Measurements from ENCODE around the gene EIF4E3. TPM values are rescaled to one million over a fixed set of nuclear protein-coding genes. Genes with fewer than 3 reads are reported as not detected.
A peak's percentile ranks its signal among the peaks of the same experiment; 100 is the strongest.

Gene EIF4E3
- total RNA-seq, 1 experiment from 2014 or later: 0.91 TPM

DNA sequence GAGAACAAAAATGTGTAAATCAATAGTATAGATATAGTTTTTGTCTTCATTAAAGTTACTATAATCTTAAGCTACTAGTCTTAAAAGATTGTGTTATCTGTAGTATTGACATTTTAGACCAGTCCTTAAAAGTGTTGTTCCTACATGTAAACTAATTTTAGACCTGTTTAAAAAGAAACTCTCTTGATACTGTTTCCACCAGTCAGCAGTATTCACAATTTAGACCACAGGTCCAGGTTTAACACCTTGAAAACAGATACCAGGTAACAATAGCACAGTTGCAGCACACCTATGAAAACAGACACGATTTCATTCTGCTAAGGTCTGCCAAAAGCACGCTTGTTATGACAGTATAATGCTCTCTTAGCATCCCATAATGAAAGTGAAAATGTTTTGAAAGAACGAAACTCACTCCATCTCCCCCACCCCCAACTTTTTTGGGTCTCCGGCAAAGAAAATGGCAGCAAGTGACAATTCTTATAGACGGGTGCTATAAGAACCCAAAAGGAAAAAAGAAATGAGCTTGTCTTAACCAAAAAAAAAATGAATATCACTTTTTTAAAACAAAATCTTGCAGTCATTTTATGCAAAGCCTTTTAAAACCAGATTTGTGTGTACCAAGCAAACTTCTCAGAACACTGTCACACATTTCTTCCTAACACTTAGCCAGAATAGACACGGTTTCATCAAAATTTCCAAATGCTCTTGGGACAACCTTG is 1.6 kb downstream of the EIF4E3 start:
- DNase-seq (ENCODE audit: low spot score): no peak

DNA sequence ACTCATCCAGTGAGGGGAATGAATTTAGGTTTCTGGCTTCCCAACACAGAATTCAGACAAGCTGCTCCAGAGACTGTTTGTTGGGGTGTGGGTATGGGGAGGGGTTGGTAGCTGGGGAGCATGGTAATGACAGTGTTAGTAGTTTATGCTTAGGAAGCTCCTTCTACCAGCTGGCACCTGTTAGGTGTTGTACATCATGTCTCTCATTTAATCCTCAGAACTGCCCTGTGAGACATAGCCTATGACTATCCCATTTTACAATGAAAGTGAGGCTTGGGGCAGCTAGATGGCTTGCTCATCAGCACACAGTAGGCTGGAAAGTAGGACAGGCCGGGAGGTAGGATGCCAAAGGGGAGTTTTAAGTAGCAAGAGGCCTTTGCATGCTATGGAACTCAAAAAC is 2.5 kb downstream of the EIF4E3 start:
- no peak for DNase-seq (ENCODE audit: low spot score)

DNA sequence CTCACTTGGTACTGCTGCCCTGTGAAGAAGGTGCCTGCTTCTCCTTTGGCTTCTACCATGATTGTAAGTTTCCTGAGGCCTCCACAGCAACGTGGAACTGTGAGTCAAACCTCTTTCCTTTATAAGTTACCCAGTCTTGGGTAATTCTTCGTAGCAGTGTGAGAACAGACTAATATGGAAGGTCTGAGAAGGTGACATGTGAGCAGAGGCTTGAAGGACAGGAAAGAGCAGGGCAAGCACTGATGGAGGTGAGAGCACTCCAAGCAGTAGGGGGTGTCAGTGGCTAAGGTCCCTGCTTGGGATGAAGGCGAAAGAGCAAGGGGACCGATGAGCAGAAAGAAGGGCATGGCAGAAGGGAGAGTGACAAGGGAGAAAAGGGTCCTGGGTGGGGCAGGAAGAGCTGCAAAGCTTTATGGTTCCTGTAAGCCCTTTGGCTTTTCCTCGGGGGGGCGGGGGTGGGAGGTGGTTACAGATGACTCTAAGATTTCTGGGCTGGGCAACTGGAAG is 3.5 kb downstream of the EIF4E3 start:
- no peak for DNase-seq (ENCODE audit: low spot score)

DNA sequence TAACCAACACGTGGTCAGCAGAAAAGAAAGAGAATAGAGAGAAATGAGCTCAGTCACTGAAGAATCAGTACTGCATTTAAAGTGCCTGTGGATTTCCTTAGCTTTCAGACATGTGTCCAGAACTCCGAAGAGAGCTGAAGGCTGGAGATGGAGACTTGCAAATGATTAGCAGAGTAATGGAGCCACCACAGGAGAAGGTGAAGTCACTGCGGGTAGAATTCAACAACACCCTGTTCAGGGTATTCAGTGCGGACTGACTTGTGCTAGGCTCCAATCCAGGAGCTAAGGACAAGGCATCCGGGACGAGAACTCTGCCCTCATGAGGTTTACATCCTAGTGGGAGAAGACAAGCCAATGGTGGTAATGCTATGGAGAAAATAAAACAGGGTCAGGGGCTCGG is 4.2 kb downstream of the EIF4E3 start:
- no peak for DNase-seq (ENCODE audit: low spot score)

DNA sequence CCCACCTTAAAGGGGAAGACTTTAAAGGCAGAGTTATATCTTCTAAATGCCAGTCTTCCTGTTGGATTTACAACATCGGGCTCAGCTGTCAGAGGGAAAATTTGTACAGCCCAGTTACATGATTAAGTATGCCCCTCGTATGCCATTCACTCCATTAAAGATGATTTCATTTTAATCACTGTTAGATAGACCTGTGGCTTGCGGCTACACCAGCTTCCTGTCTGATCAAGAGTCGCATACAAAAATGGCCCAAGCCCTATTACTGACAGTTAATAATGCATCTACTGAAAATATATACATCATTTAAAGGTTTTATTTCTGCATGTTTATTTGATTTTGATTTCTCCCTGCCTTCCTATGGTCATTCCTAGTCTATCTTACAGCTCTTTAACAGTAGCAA is 7.1 kb downstream of the EIF4E3 start:
- DNase-seq (ENCODE audit: low spot score): no peak

DNA sequence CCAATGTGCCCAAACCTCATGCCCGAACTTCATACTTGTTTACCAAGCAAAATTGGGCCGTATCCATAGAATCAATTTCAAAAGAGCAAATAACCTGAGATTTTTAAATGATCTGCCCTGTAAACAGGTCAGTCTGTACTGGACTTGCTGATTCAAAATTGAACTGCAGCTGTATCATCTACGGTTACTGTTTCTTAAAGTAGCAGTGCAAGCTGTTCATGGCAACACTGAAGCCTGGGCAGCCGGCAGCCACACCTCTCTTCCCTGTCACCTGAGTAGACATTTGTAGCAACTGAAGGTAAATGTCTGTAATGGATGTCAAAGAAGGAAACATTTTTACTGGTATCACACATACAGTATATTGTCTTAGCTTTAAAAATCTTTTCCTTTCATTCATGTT is 10.6 kb downstream of the EIF4E3 start:
- no peak for DNase-seq (ENCODE audit: low spot score)

DNA sequence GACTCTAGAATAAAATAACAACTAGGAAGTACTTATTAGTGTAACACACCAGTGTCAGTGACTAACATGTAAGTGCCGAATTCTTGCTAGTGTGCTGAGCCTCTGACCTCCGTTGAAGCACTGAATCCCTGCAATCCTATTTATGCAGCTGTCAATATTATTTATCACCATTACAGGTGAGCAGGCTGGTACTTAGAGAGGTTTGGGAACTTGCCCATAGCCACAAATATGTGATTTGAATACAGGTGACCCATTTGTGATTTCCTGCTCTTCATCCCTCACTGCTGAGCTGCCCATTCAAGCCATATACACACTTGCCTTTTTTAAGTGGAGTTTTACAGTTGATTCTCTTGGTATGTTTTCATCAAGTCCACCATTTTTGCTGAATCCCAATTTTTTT is 12.2 kb downstream of the EIF4E3 start:
- no peak for DNase-seq (ENCODE audit: low spot score)

DNA sequence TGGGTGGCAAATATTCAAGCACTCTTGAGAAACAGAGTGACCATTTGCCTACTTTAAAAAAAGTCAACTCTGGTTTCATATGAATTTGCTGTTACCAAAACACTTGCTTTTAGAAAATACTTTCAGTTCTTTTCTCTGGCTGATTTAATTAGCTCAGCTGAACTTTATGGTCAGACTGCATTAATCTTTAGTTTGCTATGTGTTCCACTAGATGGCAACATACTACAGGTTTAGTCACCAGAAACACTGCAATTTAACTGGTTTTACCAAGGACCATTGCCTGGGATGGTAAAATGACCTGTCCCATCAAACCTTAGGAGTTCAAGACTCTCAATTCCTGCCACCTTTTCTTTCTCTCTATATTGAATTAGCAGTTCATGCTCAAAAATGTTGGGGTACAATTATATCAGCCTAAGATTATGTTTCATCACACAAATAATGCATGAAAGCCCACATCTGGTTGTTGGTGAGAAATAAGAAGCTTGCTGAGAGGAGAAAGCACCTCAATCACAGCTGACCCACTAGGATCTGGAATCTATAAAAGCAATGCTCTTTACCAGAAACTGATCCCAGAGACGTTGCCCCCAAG is 14.2 kb downstream of the EIF4E3 start:
- DNase-seq (ENCODE audit: low spot score): peak; percentile 53

DNA sequence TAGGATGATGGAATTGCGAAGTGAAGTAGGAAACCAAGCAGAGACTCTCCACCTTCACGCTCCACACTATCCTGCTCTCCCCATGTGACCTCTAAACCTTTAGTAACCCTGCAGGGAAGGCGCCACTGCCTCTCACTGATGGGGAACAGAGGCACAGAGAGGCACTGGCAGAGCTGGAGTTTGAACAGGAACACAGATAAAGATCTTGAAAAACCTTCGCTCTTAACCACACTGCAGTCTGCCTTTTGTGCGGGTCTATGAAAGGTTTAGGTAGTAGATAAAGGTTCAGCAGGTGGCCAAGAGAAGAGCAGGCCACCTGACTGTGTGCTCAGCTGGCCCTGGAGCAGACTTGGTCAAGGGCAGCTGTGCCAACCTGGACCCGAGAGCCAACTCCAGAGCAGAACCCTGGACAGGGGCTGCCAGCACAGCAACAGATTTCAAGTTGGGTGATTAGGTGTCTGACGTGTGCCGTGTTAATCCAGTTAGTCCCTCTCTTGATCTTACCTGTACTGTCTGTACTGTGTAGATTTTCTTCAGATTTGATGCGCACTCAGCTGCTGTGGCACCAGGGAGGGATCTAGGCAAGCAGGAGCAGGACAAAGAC is 15.2 kb downstream of the EIF4E3 start:
- no peak for DNase-seq (ENCODE audit: low spot score)

DNA sequence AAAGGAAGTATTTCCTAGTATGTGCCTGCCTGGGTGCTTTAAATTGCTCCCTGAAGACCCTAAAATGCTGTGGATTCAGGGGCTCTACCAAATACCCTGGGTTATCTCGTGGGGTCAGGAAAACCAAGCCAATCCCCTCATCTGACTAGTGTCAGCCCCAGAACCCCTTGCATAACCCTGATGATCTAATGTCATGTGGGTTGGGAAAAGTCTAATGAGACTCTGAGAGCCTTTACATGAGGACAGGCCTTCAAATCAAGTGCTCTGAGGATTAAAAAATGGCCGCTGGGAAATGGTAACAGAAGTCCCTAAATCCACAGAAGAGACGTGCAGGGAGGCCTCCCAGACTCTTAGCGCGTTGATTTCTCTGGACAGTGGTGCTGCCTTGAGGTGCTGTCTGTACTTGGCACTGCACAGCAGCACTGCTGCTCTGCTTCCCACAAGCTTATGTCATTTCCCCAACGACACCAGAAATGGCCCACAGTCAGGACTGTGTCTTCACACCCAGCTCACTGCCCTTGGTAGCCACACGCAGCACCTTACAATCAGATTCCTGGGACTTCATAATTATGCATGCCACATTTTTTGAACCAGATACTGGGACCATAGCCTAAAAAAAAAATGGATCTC is 16.6 kb downstream of the EIF4E3 start:
- no peak for DNase-seq (ENCODE audit: low spot score)

DNA sequence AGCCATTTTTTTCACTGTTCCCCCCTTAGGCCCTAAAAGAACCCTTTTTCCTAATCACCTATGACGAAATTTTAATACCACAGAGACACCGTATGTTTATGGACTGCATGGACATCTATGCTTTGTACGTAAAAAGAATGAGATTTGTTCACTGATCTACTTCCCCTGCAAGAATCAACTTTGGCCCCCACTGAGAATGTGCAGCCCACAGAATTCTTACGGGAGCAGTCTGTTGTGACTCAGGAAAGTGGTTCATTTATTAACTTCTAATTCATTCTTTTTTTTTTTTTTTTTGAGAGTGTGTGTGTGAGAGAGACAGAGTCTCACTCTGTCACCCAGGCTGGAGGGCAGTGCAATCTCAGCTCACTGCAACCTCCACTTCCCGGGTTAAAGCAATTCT is 17.6 kb downstream of the EIF4E3 start:
- DNase-seq (ENCODE audit: low spot score): no peak

DNA sequence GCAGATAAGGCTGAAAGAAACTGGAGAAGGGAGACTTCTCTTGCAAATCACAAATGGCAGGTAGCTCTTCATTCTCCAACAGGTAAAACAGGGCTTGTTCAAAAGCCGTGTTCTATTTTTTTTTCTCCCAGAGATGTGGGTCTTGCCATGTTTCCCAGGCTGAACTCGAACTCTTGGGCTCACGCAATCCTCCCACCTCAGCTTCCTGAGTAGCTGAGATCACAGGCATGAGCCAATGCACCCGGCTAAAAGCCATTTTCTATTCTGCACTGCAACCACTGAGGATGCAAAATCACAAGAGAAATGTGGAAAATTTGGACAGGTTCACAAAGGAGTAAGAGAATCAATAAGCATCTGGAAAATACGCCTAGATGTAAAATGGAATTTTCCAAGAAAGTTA is 19.5 kb downstream of the EIF4E3 start:
- DNase-seq (ENCODE audit: low spot score): no peak

DNA sequence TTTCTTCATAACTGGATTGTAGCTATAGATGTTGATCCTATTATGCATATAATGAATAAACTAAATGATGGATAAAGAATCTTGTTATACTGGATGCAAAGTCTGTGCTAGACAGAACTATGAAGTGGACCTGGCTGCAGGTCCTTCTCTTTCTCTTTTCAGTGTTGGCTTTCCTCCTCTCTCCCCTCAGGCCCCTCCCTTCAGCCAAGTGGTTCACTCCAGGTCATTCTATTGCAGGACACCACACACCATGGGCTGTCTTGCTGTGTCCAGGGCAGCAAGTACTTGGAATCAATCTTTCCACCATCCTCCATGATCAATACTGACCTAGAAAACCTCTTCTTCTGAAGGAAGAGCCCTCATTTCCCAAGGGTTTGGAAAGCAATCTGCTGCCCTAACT is 20.3 kb downstream of the EIF4E3 start:
- no peak for DNase-seq (ENCODE audit: low spot score)

DNA sequence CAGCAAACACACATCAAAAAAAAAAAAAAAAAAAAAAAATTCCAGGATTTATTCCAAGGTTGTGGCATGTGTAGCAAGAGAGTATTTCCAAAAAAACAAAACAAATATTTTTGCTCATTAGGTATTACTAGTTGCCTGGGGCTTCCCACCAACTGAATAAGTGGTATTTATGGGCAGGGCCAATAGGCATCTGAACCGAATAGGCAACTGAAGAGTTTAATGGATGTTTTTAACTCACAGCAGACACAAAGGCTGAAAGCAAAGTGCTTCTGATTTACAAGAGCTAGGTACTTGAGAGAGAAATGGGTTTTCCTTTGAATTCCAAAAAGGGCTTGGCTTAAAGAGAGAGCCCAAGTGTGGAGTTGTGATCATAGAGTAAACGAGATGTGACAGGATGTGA is 21.4 kb downstream of the EIF4E3 start:
- no peak for DNase-seq (ENCODE audit: low spot score)

DNA sequence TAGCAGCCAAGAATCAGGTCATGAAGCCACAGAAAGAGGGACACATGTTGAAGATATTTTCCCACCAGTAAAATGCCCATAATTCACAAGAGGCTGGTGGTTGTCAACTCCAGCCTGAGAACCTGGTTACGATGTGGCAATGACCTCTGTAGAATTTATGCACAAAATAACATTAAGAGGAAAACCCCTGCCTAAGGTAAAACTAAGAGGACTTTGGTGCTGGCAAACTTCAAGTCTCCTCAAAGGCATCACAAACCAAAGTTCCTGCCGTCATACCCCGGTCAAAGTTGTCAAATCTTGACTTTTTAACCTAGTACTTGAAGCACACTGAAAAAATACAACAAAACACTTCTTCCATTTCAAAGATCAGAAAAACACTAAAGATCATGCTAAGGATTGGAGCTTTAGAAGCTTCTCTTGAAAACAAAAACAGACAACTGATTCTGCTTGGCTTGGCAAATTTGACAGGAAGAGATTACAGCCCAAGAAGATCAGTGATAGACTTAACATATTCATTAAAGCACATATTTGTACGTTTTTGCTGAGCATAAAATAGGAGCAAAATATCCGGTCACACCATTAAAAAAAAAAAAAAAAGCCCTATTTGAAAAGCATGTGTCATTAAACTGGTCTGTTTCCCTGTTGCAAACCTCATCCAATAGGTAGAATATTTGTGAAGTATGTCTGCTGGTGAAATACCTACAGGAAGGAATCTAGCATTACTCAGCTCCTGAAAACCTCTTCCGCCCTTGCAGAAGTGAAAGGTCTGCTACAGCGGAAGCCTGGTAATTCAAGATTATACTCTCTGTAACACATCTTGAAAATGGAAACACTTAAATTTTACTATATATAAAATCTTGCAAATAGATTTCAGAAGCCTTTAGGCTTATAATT is 22.8 kb downstream of the EIF4E3 start:
- no peak for DNase-seq (ENCODE audit: low spot score)

DNA sequence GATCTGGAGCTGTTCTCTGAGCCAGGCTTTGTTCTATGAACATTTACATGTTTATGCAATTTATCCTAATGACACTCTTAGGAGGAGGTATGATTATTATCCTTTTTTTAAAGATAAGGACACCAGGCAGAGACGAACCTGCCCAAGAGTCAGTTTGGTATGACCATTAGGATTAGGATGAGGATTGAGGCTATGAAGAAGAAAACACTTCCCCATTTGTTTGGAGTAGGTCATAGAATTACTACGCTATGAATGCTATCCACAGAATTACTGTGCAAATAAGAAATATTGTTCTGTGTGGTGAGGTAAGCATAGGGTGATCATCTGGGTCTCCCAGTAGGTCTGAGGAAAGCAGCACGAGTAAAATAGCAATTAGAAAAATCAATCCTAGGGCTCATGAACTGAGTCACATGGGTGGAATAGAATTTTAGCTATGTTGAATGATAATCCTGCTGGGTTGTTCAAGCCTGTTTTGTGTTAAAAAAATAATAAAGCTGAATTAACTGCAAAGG is 23.9 kb downstream of the EIF4E3 start:
- no peak for DNase-seq (ENCODE audit: low spot score)

DNA sequence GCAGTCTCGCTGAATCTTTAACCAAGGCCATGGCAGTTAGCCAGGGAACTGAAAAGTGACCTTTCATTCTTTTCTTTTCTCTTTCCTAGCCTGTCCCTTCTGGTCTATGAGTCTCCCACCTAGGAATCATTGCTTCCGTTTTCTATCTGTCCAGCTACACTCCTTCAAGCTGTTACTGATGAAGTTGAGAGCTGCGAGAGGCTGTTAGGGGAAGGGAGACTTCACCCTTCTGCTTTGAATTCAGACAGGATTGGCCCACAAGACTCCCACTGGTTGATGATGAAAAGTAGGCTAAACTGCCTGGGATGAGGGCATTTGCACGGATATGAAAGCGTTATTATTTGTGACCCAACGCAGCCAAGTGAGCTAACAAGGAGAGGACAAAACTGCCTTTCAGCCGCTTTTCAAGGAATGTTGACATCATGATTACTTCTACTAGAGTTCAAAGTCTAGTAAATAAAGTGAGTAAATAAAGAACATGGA is 30.2 kb downstream of the EIF4E3 start:
- no peak for DNase-seq (ENCODE audit: low spot score)

DNA sequence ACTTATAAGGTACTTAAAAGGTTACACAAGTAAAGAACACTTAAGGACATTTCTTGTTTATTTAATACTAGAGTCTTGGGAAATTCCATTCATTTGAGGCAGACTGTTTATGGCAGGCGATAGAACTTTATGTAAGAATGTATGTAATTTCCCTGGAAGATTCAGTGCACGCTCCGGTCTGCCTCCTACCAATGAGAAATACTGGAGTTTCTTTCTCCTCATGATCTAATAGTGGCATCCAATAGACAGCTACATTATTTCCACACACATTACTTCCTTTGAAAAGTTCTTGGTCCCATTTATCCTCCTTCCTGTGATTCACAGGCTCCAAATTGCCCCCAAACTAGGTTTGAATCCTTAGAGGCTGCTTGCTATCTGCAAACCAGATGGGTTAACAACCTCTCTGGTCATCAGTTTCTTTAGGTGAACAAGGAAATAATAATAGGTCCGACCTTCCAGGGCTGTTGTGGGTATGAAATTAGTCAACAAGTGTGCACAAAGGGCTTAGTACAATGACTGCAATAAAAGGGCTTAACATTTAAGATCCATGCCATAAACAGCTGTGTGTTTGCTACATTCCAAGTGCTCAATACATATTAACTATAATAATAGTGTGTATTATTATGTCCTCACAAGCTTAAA is 30.7 kb downstream of the EIF4E3 start:
- peak; percentile 39 for DNase-seq (ENCODE audit: low spot score)

DNA sequence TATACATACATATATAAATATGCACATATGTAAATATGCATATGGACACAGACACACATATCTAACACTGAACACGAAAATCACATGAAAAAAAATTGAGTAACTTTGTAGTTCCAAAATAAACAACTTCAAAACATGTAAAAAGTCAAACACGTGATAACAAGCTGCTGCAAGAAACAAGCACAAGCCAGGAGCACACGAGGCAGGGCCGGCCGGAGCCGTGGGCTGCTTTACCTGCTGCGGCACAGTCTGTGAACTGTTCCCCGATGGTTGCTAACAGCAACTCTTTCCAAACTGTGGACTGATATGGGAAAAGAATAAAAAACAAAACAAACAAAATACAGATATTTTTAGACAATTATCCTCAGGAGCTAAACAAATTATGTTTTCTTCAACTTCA is 31.6 kb downstream of the EIF4E3 start:
- no peak for DNase-seq (ENCODE audit: low spot score)

DNA sequence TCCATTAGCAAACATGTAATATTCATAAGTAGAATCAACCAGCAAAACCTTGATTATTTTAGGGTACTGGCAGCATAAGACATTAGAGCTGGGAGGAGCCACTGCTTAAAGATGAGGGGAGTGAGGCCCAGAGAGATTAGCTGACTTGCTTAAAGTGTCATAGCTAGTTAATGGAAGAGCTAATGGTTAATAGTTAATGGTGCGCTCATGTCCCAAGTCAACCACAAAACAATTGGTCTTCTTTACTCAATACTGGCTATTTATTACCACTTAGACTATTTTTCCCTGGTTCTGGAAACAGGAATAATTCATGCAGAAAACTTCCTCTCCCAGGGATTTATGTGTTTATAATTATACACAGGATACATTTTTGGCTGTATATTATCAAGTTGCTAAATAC is 33.1 kb downstream of the EIF4E3 start:
- no peak for DNase-seq (ENCODE audit: low spot score)

DNA sequence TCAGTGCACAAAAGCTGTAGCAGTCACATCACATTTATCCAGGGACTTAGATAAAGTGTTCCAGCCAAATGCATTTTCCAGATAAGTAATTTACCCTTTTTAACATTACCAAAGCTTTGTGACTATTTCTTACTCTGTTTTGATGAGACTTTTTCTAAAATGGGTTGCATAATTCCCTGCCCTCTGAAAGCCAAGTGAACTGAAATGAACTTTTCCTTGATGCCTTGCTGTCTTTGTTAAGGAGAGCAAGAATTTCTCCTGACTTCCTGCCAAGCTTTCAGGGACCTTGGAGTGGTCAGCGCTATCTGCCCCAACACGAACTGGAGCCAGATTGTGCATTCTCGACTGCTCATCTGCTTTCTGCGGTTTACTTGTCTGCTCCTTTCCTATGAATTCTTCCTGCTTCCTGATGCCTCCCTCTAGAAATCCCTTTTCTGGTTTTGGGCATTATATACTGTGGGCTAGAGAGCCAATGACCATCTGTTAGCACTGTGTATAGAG is 34.8 kb downstream of the EIF4E3 start:
- peak; percentile 15 for DNase-seq (ENCODE audit: low spot score)
